NT2/D1 (cell line): ENCODE measurements around the gene UBN2.

Experiments used
- DNase-seq: peaks from one replicate; pipeline ENCODE4 v3.0.0-alpha.2; 2011; ENCODE audit warnings: low read depth, low spot score
- H3K27me3 ChIP-seq: 2 replicates; pipeline ENCODE4 v1.6.0; 2011; ENCODE audit warnings: mild to moderate bottlenecking; ENCODE audit not compliant: insufficient read length, insufficient read depth
- H3K36me3 ChIP-seq: 2 replicates; pipeline ENCODE4 v1.6.1; 2011; ENCODE audit warnings: mild to moderate bottlenecking, low read length, mixed read lengths; ENCODE audit not compliant: insufficient read depth, insufficient read length
- H3K4me1 ChIP-seq: 2 replicates; pipeline ENCODE4 v1.5.1; 2011; ENCODE audit not compliant: insufficient read depth, insufficient read length
- H3K4me3 ChIP-seq: 2 replicates; pipeline ENCODE4 v1.5.1; 2011; ENCODE audit warnings: low read depth; ENCODE audit not compliant: insufficient read length
- H3K9ac ChIP-seq: 2 replicates; pipeline ENCODE4 v1.6.0; 2011; ENCODE audit warnings: low read depth; ENCODE audit not compliant: insufficient read length
- H3K9me3 ChIP-seq: 2 replicates; pipeline ENCODE4 v1.5.1; 2011; ENCODE audit warnings: mild to moderate bottlenecking, low read length; ENCODE audit not compliant: insufficient read depth
- SUZ12 ChIP-seq: IDR thresholded peaks from 2 replicates; pipeline ENCODE4 v1.6.1; 2011; ENCODE audit not compliant: insufficient read length, insufficient read depth; ENCODE audit errors: extremely low read depth
- YY1 ChIP-seq: IDR thresholded peaks from 2 replicates; pipeline ENCODE4 v1.6.1; 2011; ENCODE audit not compliant: insufficient read length, insufficient read depth
- ZNF274 ChIP-seq: IDR thresholded peaks from 2 replicates; pipeline ENCODE4 v1.6.1; 2011; ENCODE audit warnings: mild to moderate bottlenecking, low read depth, low read length

UBN2 gene

DNA sequence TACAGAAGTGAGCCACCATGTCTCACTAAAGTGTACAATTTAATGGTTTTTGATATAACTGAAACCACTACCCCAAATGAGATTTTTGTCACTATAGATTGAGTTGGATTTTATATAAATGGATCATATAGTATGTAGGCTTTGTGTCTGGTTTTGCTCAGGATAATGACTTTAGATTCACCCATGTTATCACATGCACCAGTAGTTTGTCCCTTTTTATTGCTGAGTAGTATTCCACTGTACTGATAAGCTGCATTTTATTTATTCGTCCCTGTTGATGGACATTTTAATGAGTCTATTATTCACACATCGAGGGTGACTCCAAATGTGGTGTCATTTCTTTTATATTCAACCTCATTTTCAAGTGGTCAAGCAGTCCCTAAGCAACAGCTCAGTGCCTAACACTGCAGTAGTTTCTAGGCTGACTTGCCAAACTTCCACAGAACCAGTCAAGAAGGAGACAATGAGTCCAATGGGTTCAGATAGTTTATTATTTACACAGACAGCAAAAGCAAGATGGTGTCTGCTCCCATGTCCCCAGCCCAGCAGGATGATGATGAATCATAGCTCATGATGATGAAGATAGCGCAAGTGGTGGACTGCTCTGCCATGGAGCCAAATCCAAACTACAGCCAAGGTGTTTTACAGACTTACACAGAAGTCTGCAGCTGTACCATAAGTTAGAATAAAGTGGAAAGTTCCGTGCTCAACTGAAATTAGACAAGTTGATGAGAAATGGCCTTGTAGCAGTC lies 103.5 kb downstream of the UBN2 start:
- no peaks in the 10 kb centered on the region for H3K36me3 ChIP-seq
- no peak overlapping the region for H3K9ac ChIP-seq
- no peak for DNase-seq
- no peaks in the 10 kb centered on the region for H3K4me1 ChIP-seq
- H3K27me3 ChIP-seq: no peaks in the 10 kb centered on the region
- no peak for TF ChIP-seq YY1
- H3K9me3 ChIP-seq: no peaks in the 10 kb centered on the region
- no peak overlapping the region for H3K4me3 ChIP-seq

- no peak for DNase-seq
- H3K27me3 ChIP-seq: no peaks in the 10 kb centered on the region
- H3K36me3 ChIP-seq: no peaks in the 10 kb centered on the region
- TF ChIP-seq YY1 (no peak), ZNF274 (no peak), SUZ12 (no peak)
- no peak overlapping the region for H3K4me3 ChIP-seq
- no peaks in the 10 kb centered on the region for H3K4me1 ChIP-seq
- H3K9ac ChIP-seq: no peak overlapping the region
- H3K9me3 ChIP-seq: no peaks in the 10 kb centered on the region
These were observed 108.0 kb downstream of the UBN2 start for GRCh38 chr7:139339025-139339424.

- no peak overlapping the region for H3K9ac ChIP-seq
- H3K4me3 ChIP-seq: peak overlapping the region; percentile 96
- DNase-seq: no peak
- H3K27me3 ChIP-seq: no peaks in the 10 kb centered on the region
- H3K9me3 ChIP-seq: no peaks in the 10 kb centered on the region
- no peaks in the 10 kb centered on the region for H3K4me1 ChIP-seq
- no peaks in the 10 kb centered on the region for H3K36me3 ChIP-seq
- TF ChIP-seq YY1: no peak
- TF ChIP-seq ZNF274: no peak
- TF ChIP-seq SUZ12: no peak
These were observed 108.6 kb downstream of the UBN2 start for GRCh38 chr7:139339698-139340036.

DNA sequence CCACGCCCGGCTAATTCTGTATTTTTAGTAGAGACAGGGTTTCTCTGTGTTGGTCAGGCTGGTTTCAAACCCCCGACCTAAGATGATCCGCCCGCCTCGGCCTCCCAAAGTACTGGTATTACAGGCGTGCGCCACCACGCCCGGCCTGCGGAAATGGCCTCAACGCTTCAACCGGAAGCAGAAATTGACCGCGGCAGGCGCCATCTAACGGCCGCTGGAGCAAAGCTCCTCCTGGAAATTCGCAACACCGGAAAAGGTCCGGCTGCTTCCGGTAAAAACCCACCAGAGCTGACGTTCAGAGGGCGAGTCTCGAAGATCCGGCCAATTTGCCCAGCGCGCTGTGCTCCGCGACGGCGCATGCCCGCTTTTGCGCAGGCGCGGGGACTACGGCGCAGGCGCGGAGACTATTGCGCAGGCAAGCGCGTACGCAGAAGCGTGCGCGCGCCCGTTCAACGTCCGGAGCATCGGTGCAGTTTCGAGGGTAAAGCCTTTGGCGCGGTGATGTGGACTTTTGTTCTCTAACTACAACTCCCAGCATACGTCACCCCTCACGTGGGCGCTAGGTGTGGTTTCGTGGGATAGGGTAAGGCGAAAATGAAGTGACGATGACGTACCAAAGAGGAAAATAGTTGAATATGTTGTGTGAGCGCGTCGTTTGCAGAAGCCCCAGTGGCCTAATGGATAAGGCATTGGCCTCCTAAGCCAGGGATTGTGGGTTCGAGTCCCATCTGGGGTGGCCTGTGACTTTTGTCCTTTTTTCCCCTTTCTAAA lies 109.2 kb downstream of the UBN2 start:
- peak; percentile 98 for DNase-seq
- H3K36me3 ChIP-seq: peaks cover under 1% of the 10 kb centered on the region
- H3K4me1 ChIP-seq: no peaks in the 10 kb centered on the region
- peak overlapping the region; percentile 99 for H3K9ac ChIP-seq
- H3K9me3 ChIP-seq: no peaks in the 10 kb centered on the region
- H3K27me3 ChIP-seq: no peaks in the 10 kb centered on the region
- peak overlapping the region; percentile 96 for H3K4me3 ChIP-seq
- TF ChIP-seq YY1: no peak
- no peak for TF ChIP-seq ZNF274
- TF ChIP-seq SUZ12: no peak

DNA sequence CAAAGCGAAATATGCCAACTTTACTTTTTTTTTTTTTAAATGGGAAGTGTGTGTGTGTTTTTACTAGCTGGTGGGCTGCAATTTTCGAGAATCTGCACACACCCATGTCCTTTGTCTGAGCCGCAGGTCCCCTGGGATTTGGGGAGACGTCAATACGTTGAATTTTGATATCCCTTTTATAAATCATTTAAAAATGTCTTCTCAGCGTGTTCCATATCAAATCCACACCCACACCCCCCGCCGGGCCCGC lies 109.7 kb downstream of the UBN2 start:
- Histone ChIP-seq H3K9ac (peak overlapping the region; percentile 99), H3K4me1 (no peaks in the 10 kb centered on the region), H3K9me3 (no peaks in the 10 kb centered on the region), H3K36me3 (peaks cover 5% of the 10 kb centered on the region), H3K4me3 (peak overlapping the region; percentile 96), H3K27me3 (no peaks in the 10 kb centered on the region)
- no peak for DNase-seq
- TF ChIP-seq YY1 (no peak), SUZ12 (no peak), ZNF274 (no peak)

DNA sequence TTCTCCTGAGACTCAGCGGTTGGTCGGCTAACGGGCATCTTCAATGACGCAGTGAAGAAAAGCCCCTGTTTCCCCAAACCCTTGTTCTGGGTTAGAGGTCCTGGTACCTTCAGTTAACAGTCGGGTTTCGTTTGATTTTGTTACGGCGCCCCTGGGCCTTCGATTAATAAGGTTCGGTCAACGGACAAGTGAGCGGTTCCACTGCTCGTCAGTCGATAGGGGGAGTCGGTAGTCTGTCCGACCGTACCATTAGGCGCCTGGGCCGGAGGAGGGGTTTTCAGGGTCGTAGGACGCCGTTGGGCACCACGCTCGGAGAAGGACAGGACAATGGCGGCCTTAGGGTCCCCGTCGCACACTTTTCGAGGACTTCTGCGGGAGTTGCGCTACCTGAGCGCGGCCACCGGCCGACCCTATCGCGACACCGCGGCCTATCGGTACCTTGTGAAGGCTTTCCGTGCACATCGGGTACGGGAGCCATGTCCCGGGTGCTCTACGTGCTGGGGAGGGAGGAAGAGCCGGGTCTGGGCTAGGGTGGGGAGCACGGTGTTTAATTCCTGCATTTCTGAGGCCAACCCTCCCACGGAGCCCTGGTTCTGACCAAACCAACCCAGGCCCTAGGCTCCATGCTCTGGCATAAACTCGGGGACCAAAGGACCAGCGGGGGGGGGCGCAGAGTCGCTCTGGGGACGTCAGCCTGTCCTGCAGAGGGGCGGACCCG lies 110.2 kb downstream of the UBN2 start, which contains the start of gene FMC1:
Gene FMC1 (plus strand): TSS at position 280 of the 718 bp plus-strand sequence. CDS start 48 bp downstream, at position 328.
- peak; percentile 89 for DNase-seq
- Histone ChIP-seq H3K9ac (peak within 1 kb of the TSS; percentile 99), H3K4me3 (peak within 1 kb of the TSS; percentile 96), H3K36me3 (peaks cover 9% of the 10 kb centered on the region), H3K4me1 (no peaks in the 10 kb centered on the region), H3K9me3 (no peaks in the 10 kb centered on the region), H3K27me3 (no peaks in the 10 kb centered on the region)
- no peak for TF ChIP-seq ZNF274
- no peak for TF ChIP-seq SUZ12
- TF ChIP-seq YY1: no peak

GRCh38 chr7:139341776-139342226 lies 110.8 kb downstream of the UBN2 start:
- DNase-seq: no peak
- H3K4me1 ChIP-seq: no peaks in the 10 kb centered on the region

More at GRCh38 chr7:139341776-139342226, 110.8 kb downstream of the UBN2 start:
- no peaks in the 10 kb centered on the region for H3K27me3 ChIP-seq
- H3K36me3 ChIP-seq: peaks cover 15% of the 10 kb centered on the region
- TF ChIP-seq YY1: no peak
- TF ChIP-seq SUZ12: no peak
- TF ChIP-seq ZNF274: no peak
- peak overlapping the region; percentile 99 for H3K9ac ChIP-seq
- no peaks in the 10 kb centered on the region for H3K9me3 ChIP-seq
- H3K4me3 ChIP-seq: peak overlapping the region; percentile 96
